GM12864 (cell line): Measurements from ENCODE around the gene CSH1.
A peak's percentile ranks its signal among the peaks of the same experiment; 100 is the strongest.
"Not testable (repeated sequence)": the region's sequence is repeated elsewhere in the genome, so short reads cannot be mapped to it uniquely, and the experiment has no call there.

Source experiments
- DNase-seq: peaks from one replicate; pipeline ENCODE4 v3.0.0-alpha.2; 2011; ENCODE audit warnings: low read depth
- H3K4me3 ChIP-seq: 2 replicates; pipeline ENCODE4 v1.5.1; 2011; ENCODE audit warnings: mild to moderate bottlenecking, low read depth, low read length, control low read depth
- CTCF ChIP-seq: IDR thresholded peaks from 2 replicates; pipeline ENCODE4 v1.5.1; 2011; ENCODE audit warnings: low read depth, mild to moderate bottlenecking, moderate library complexity, low read length, control low read depth, inconsistent platforms; ENCODE audit errors: missing control alignments

Gene CSH1

GRCh38 chr17:63896524-63897354 is at the start of gene CSH1:
CSH1 (minus strand) TSS chr17:63896574; CDS start chr17:63896511, 63 bp downstream.
- DNase-seq, H3K4me3 ChIP-seq: not testable (repeated sequence)

GRCh38 chr17:63945784-63946439 is 49.5 kb upstream of the CSH1 start:
- no peak overlapping the region for H3K4me3 ChIP-seq

GRCh38 chr17:63944736-63945499 is 48.5 kb upstream of the CSH1 start:
- DNase-seq = no peak
- no peak for TF ChIP-seq CTCF
- no peak overlapping the region for H3K4me3 ChIP-seq

More at GRCh38 chr17:63945784-63946439, 49.5 kb upstream of the CSH1 start:
- no peak for TF ChIP-seq CTCF
- DNase-seq = no peak

GRCh38 chr17:63943745-63944144 is 47.4 kb upstream of the CSH1 start:
- TF ChIP-seq CTCF = peak; percentile 31
- H3K4me3 ChIP-seq = no peak overlapping the region
- no peak for DNase-seq

- DNase-seq = no peak
- no peak for TF ChIP-seq CTCF
- no peak overlapping the region for H3K4me3 ChIP-seq
Observed at GRCh38 chr17:63942309-63942985, 46.1 kb upstream of the CSH1 start.

- H3K4me3 ChIP-seq = no peak overlapping the region
- DNase-seq = no peak
- no peak for TF ChIP-seq CTCF
Observed at GRCh38 chr17:63941751-63942150, 45.4 kb upstream of the CSH1 start.
